HG03103 (cell line): ENCODE data around the gene AUH.
A peak's percentile ranks its signal among the peaks of the same experiment; 100 is the strongest.
"Not testable (repeated sequence)": the region's sequence is repeated elsewhere in the genome, so short reads cannot be mapped to it uniquely, and the experiment has no call there.

Source experiments
- ATAC-seq: cut with Tn5 transposase; IDR thresholded peaks from one replicate; pipeline ENCODE4 v1.9.1; 2021; ENCODE audit warnings: low read depth; ENCODE audit not compliant: unreplicated experiment

Gene AUH, protein sequence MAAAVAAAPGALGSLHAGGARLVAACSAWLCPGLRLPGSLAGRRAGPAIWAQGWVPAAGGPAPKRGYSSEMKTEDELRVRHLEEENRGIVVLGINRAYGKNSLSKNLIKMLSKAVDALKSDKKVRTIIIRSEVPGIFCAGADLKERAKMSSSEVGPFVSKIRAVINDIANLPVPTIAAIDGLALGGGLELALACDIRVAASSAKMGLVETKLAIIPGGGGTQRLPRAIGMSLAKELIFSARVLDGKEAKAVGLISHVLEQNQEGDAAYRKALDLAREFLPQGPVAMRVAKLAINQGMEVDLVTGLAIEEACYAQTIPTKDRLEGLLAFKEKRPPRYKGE

DNA sequence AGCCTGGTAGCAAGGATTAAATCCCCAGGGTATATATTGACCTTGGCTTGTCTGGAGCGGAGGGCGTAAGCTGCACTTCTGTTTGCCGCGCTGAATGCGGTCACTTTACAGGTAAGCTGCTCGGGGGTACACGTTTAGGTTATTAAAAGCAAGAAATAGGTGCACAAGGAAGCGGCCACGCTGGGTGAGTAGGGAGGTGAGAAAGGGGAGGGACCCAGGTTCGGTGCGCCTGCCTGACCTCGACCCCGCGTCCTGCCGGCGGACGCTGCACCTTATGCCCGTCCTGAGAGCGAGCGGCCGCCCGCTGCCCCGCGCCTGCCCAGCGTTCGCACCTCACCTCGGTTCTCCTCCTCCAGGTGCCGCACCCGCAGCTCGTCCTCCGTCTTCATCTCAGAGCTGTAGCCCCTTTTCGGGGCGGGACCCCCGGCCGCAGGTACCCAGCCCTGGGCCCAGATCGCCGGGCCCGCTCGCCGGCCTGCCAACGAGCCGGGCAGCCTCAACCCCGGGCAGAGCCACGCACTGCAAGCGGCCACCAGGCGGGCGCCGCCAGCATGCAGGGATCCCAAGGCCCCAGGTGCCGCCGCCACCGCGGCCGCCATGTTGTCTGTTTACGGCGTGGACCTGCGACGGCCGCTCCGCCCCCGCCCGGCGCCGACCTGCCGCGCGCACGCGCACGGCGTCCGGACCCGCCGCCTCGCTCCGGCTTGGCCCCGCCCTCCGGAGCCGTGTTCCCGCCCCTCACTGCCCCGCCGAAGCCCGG lies at the start of gene AUH:
Gene AUH (minus strand): TSS at position 628 of the 760 bp plus-strand sequence. CDS start 29 bp downstream, at position 599.
- peak; percentile 77 for ATAC-seq

DNA sequence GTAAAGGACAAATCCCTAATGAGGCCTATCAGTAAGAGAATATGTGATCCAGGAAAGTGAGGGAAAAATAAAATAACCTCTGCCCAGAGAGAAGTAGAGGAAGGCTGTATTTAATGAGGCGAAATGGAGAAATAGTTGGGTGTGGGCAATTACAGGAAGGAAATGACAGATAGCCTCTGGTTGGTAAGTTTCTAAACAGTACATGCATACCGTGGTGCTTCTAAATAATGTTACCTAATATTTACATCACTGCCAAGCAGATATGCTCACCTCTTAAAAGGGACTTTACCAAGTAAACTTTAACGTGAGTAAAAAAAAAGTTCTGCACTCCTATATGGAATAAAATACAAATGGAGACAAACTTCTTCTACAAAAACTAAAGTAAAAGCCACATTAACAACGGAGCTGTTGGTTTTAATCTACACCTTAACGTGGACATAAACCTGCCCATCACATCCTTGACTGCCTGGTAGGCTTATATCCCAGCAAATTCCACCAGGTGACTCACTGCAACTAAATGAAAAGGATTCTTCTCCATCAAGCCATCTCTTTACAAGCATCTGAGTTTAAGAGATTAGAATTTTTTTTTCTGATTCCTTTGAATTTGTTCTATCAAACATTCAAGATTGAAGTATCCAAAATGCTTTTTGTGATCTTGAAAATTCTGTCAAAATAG lies 49.5 kb upstream of the AUH start:
- ATAC-seq, result no peak

- ATAC-seq, result no peak
These were observed 48.4 kb upstream of the AUH start for GRCh38 chr9:91410161-91410560.

- no peak for ATAC-seq
These were observed 46.8 kb upstream of the AUH start for GRCh38 chr9:91408475-91408874.

GRCh38 chr9:91407580-91408318 lies 46.0 kb upstream of the AUH start:
- no peak for ATAC-seq

DNA sequence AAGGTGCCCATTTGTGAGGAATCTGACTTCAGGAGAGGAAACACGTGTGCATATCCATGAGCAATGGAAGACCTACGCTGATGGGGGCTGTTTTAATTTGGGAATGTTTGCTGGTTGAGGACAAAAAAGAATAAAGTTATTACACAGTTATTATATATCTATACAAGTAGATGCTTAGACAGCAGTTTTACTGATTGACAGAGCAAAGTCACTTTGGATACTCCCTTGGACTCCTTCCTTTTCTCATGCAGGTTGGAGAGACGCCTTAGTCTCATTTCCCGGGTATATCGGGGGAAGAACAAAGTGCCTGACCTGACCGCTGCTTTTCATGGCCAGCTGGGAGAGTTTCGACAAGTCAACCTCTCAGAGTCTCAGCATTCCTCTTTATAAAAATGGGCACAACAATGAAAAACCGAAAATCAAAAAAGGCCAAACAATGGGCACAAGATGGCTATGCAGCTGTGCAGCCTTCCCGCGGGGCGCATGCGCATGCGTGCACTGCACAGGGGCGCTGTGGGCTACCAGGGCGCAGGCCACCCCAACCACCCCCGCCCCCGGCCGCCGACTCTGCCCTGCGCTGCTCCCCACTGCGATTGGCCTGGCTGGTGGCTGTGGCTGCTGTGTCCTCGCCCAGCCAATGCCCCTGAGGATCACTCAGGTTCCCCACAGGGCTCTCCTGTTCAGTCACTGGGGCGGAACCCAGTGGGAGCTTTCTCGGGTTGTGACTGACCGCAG lies 43.8 kb upstream of the AUH start:
- no peak for ATAC-seq

DNA sequence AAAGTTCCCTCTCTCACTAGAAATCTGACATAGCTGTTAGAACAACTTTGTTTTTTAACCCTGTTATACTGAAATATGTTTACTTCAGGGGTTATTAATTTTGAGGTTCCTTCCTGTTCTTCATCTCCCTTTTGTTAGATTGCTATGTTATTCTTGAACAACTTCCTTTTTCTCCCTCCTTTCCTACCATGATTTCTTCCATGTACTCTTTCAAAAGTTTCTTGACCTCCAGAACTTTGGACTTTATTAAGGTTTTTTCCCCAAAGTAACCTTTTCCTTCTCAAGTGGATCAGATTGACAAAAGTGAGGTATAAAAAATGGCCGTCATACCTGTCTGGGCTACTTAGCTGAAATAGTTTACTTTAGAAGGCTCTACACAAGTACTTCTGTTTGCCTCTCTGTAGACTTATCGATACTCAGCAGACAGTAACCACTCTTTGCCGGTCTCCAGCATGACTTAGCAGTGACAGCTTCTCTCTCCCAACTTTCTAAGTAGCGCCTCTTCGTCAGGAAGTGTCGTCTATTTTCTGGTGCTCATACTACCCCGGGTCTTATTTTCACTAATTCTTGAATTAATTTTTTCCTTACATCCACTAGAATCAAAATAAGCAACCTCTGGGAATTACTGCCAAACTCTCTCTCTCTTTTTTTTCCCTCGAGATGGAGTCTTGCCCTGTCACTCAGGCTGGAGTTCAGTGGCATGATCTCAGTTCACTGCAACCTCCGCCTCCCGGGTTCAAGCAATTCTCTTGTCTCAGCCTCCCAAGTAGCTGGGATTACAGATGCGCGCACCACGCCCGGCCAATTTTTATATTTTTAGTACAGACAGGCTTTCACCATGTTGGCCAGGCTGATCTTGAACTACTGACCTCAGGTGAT lies 42.2 kb upstream of the AUH start:
- no peak for ATAC-seq

GRCh38 chr9:91398926-91399325 lies 37.2 kb upstream of the AUH start:
- no peak for ATAC-seq

DNA sequence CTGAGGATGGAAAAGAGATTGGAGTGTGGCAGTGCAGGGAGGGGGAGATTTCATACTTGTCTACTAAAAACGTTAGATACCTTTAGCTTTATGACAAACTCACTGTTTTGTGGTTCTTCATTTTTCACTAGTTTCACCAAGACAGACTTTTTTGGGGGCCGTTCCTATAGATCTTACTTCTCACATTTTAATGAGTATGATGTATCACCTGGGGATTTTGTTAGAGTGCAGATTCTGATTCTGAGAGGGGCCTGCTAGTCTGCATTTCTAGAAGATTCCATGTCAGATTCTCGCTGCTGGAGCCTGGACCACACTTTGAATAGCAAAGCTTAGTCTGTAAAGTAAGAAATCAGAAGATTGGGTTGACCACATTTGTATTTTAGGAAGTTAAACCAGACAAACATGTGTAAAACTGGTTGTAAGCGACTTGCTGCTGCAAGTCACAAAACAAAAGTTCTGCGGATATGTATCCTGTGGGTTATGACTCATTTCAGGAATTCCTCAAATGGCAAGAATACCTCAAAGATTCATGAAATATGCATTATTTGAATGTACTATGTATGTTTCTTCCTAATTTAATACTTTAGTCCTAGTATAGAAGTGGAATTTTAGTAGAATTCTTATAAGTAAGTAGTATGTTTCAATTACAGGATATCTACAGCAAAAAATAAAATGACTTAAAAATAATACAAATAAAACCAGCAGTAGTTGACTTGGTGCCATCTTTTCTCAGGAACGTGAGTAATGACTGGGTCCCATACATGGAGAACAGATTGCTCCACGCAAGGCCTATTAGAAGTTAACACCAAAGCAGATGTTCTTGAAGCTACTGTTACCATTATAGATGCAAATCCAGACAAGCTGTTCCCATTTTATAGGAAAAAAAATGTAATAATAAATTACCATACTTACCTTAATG lies 34.1 kb upstream of the AUH start:
- ATAC-seq, result no peak

DNA sequence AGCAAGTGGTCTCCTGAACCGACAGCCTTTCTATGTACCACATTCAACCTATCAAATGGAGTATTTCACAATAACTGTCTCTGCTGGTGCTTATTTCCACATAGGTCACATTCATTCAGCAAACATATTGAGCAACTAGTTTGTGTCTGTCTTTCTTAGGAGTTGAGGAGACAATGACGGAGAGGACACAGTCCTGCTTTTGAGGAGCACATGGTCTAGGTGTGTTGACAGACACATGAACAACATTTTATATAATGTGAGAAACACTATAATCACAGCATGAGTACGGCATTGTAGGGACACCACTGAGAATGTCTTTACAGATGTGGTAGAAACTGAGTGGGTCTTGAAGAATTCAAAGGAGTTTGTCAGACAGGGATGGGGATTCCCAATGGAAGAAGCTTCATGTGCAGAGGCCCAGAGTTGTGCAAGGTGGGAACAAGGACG lies 33.4 kb upstream of the AUH start:
- no peak for ATAC-seq

DNA sequence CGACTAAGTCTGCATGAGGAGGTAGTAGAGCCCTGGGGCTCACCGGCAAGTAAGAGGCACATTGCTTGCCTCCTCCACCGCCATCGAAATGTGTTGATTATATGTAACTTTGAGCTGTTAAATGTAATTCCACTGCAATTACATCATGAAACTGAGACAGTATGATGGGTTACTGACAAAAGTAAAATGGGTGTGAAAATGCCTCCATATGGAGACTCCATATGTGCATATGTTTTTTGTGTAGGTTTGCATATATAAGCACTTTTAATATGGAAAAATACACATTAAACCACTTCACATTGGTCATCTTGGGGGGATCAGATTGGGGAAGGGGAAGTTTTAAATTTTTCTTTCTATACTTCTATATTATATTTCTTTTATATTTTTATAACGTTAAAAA lies 32.1 kb upstream of the AUH start:
- ATAC-seq, result no peak

GRCh38 chr9:91392435-91392834 lies 30.7 kb upstream of the AUH start:
- ATAC-seq, result no peak

DNA sequence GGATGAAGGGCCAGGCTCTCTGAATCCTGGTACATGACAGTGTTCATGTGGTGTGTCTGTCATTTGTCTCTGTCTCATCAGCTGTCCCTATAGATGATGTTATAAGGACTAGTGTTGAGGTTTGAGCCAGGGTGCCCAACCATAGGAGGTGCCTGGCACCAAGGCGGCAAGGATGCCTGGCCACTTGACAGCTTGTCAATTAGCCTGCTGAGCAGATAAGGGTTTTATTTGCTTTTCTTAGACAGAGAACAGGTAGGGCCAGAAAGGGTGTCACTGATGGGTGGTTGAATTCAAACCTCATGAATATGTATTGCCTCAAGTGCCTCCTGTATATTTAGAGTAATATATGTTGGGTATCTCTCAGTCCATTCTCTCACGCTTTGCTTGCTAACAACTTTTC lies 30.1 kb upstream of the AUH start:
- ATAC-seq, result no peak

GRCh38 chr9:91391412-91391811 lies 29.7 kb upstream of the AUH start:
- no peak for ATAC-seq

GRCh38 chr9:91389686-91390085 lies 28.0 kb upstream of the AUH start:
- not testable (repeated sequence) for ATAC-seq

- no peak for ATAC-seq
These were observed 25.0 kb upstream of the AUH start for GRCh38 chr9:91386765-91387164.

- no peak for ATAC-seq
These were observed 23.2 kb upstream of the AUH start for GRCh38 chr9:91384954-91385353.

DNA sequence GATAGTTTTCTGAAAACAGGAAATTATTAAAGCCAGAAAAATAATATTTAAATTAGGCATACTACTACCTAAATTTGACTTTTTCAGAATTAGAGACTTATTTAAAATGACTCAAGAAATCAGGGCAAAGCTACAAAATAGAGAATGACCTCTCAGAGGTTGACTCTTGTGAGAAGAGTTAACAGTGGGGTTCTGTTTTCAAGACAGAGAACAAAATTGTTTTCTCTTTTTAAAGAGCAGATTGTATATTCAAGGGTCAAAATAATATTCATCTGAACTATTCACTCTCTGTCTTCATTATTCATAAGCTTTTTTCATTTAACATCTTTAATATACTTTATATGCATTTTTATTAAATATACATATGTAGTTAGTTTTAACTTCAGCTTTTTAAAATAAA lies 21.9 kb upstream of the AUH start:
- no peak for ATAC-seq
